Spleen (tissue), 7 donors: Measurements from ENCODE around the gene CPAMD8.

Source experiments
- CTCF ChIP-seq, 11 experiments: fragments of 200-600 bp in 7 of 11; fragments of 450-650 bp in 4 of 11; sonication (generic) in 4 of 11; IDR thresholded peaks in 8 of 11; conservative IDR thresholded peaks in 3 of 11; 1 replicate in 7 of 11; 2 replicates in 4 of 11; pipeline versions ENCODE4 v1.4.0 to v1.8.0; 2016 to 2021; ENCODE audit warnings: antibody characterized with exemption in 11 of 11, inconsistent platforms in 4 of 11, mild to moderate bottlenecking in 1 of 11
- POLR2A ChIP-seq, 3 donors: fragments of 450-650 bp; IDR thresholded peaks; one replicate each; pipeline ENCODE4 v1.5.1; 2017; ENCODE audit warnings: antibody characterized with exemption in 3 of 3, mild to moderate bottlenecking in 1 of 3
- POLR2AphosphoS5 ChIP-seq, 3 donors: sonication (generic); formaldehyde crosslinking; IDR thresholded peaks; one replicate each; pipeline ENCODE4 v1.5.1; 2017; ENCODE audit warnings: antibody characterized with exemption in 3 of 3
- donor health status: DM: no; HTN: no; CAD: no; lungs with moderate emphysema.
- donor health status: DM: no; HTN: no; CAD: no.
- donor health status: DM: no; HTN: no; CAD: no.

GRCh38 chr19:16850133-16850532, 176.5 kb downstream of the CPAMD8 start:
- no peak for TF ChIP-seq POLR2A (IDR thresholded peaks at IDR 0.05)
- TF ChIP-seq POLR2AphosphoS5 (IDR thresholded peaks at IDR 0.05) = no peak
- no peak for TF ChIP-seq CTCF (IDR thresholded peaks at IDR 0.05 in 8 of 11, conservative IDR thresholded peaks at IDR 0.05 in 3 of 11)
